Measurements from ENCODE around the gene B3GALT6. TPM values are rescaled to one million over a fixed set of nuclear protein-coding genes. Genes with fewer than 3 reads are reported as not detected.

The B3GALT6 gene
- total RNA-seq, 1 experiment from 2014 or later: 26.7 TPM

- in situ Hi-C loops (cut with HindIII; ENCODE audit: low pct_unique_long_range_greater_than_20kb, low sequenced_read_pairs): no loop called here
- no peak for DNase-seq (ENCODE audit: low read depth)
Measured at GRCh38 chr1:1212780-1213344, 19.2 kb upstream of the B3GALT6 start.

- in situ Hi-C loops (cut with HindIII; ENCODE audit: low pct_unique_long_range_greater_than_20kb, low sequenced_read_pairs): no loop called here
- no peak for DNase-seq (ENCODE audit: low read depth)
Measured at GRCh38 chr1:1213345-1214265, 18.4 kb upstream of the B3GALT6 start, which contains the start of gene TNFRSF4. TSS of gene TNFRSF4 (minus strand) at chr1:1214153. CDS start at chr1:1214127, 26 bp downstream.

- in situ Hi-C loops (cut with HindIII; ENCODE audit: low pct_unique_long_range_greater_than_20kb, low sequenced_read_pairs): no loop called here
- DNase-seq (ENCODE audit: low read depth): no peak
Measured at GRCh38 chr1:1215080-1215676, 16.9 kb upstream of the B3GALT6 start.

GRCh38 chr1:1215881-1216605, 16.0 kb upstream of the B3GALT6 start:
- in situ Hi-C loops (cut with HindIII; ENCODE audit: low pct_unique_long_range_greater_than_20kb, low sequenced_read_pairs): no loop called here

GRCh38 chr1:1216770-1217620, 15.0 kb upstream of the B3GALT6 start:
- in situ Hi-C loops (cut with HindIII; ENCODE audit: low pct_unique_long_range_greater_than_20kb, low sequenced_read_pairs): no loop called here
- no peak for DNase-seq (ENCODE audit: low read depth)

More at GRCh38 chr1:1215881-1216605, 16.0 kb upstream of the B3GALT6 start:
- no peak for DNase-seq (ENCODE audit: low read depth)

GRCh38 chr1:1217621-1218523, 14.2 kb upstream of the B3GALT6 start:
- peak; percentile 36 for DNase-seq (ENCODE audit: low read depth)
- in situ Hi-C loops (cut with HindIII; ENCODE audit: low pct_unique_long_range_greater_than_20kb, low sequenced_read_pairs): no loop called here

GRCh38 chr1:1218524-1219200, 13.4 kb upstream of the B3GALT6 start:
- in situ Hi-C loops (cut with HindIII; ENCODE audit: low pct_unique_long_range_greater_than_20kb, low sequenced_read_pairs): no loop called here
- DNase-seq (ENCODE audit: low read depth): no peak

- DNase-seq (ENCODE audit: low read depth): no peak
- in situ Hi-C loops (cut with HindIII; ENCODE audit: low pct_unique_long_range_greater_than_20kb, low sequenced_read_pairs): no loop called here
Measured at GRCh38 chr1:1219341-1219740, 12.7 kb upstream of the B3GALT6 start.

GRCh38 chr1:1220197-1220596, 11.8 kb upstream of the B3GALT6 start:
- DNase-seq (ENCODE audit: low read depth): no peak
- in situ Hi-C loops (cut with HindIII; ENCODE audit: low pct_unique_long_range_greater_than_20kb, low sequenced_read_pairs): no loop called here

GRCh38 chr1:1221887-1222574, 10.0 kb upstream of the B3GALT6 start:
- in situ Hi-C loops (cut with HindIII; ENCODE audit: low pct_unique_long_range_greater_than_20kb, low sequenced_read_pairs): no loop called here

GRCh38 chr1:1222575-1223225, 9.3 kb upstream of the B3GALT6 start:
- in situ Hi-C loops (cut with HindIII; ENCODE audit: low pct_unique_long_range_greater_than_20kb, low sequenced_read_pairs): no loop called here
- no peak for DNase-seq (ENCODE audit: low read depth)

More at GRCh38 chr1:1221887-1222574, 10.0 kb upstream of the B3GALT6 start:
- DNase-seq (ENCODE audit: low read depth): no peak

- in situ Hi-C loops (cut with HindIII; ENCODE audit: low pct_unique_long_range_greater_than_20kb, low sequenced_read_pairs): no loop called here
- DNase-seq (ENCODE audit: low read depth): no peak
Measured at GRCh38 chr1:1223321-1223720, 8.7 kb upstream of the B3GALT6 start.

GRCh38 chr1:1223891-1224290, 8.1 kb upstream of the B3GALT6 start:
- in situ Hi-C loops (cut with HindIII; ENCODE audit: low pct_unique_long_range_greater_than_20kb, low sequenced_read_pairs): no loop called here
- no peak for DNase-seq (ENCODE audit: low read depth)

- DNase-seq (ENCODE audit: low read depth): no peak
- in situ Hi-C loops (cut with HindIII; ENCODE audit: low pct_unique_long_range_greater_than_20kb, low sequenced_read_pairs): no loop called here
Measured at GRCh38 chr1:1225238-1225845, 6.7 kb upstream of the B3GALT6 start.

- DNase-seq (ENCODE audit: low read depth): no peak
- in situ Hi-C loops (cut with HindIII; ENCODE audit: low pct_unique_long_range_greater_than_20kb, low sequenced_read_pairs): no loop called here
Measured at GRCh38 chr1:1225913-1226312, 6.1 kb upstream of the B3GALT6 start.

Data from Caki2 (cell line).